Activated gamma-delta T cell (primary cell): Measurements from ENCODE around the gene PTCHD4.

Source experiments
- DNase-seq: peaks from one replicate; lab custom pipeline; 2025; lab: John Stamatoyannopoulos, UW

The PTCHD4 gene

GRCh38 chr6:48099713-48100587, 11.0 kb downstream of the PTCHD4 start:
- DNase-seq = no peak

- DNase-seq = no peak
These were observed 12.1 kb downstream of the PTCHD4 start for GRCh38 chr6:48098923-48099322.

GRCh38 chr6:48092550-48093217, 18.3 kb downstream of the PTCHD4 start:
- DNase-seq = no peak

GRCh38 chr6:48090546-48090945, 20.5 kb downstream of the PTCHD4 start:
- DNase-seq = no peak

- no peak for DNase-seq
These were observed 23.5 kb downstream of the PTCHD4 start for GRCh38 chr6:48087448-48087847.

- no peak for DNase-seq
These were observed 24.8 kb downstream of the PTCHD4 start for GRCh38 chr6:48086187-48086586.

- no peak for DNase-seq
These were observed 25.8 kb downstream of the PTCHD4 start for GRCh38 chr6:48085131-48085741.

GRCh38 chr6:48084201-48084600, 26.8 kb downstream of the PTCHD4 start:
- DNase-seq = no peak

- no peak for DNase-seq
These were observed 30.6 kb downstream of the PTCHD4 start for GRCh38 chr6:48080227-48081009.

- DNase-seq = no peak
These were observed 32.9 kb downstream of the PTCHD4 start for GRCh38 chr6:48078120-48078519.

GRCh38 chr6:48075181-48075580, 35.8 kb downstream of the PTCHD4 start:
- DNase-seq = no peak

GRCh38 chr6:48073976-48074767, 36.8 kb downstream of the PTCHD4 start:
- DNase-seq = no peak

GRCh38 chr6:48071833-48072232, 39.2 kb downstream of the PTCHD4 start:
- DNase-seq = no peak

GRCh38 chr6:48069280-48069679, 41.7 kb downstream of the PTCHD4 start:
- DNase-seq = no peak

GRCh38 chr6:48068278-48069251, 42.4 kb downstream of the PTCHD4 start:
- DNase-seq = no peak

GRCh38 chr6:48067886-48068277, 43.1 kb downstream of the PTCHD4 start:
- no peak for DNase-seq

- no peak for DNase-seq
These were observed 43.8 kb downstream of the PTCHD4 start for GRCh38 chr6:48067148-48067712.

- no peak for DNase-seq
These were observed 49.6 kb downstream of the PTCHD4 start for GRCh38 chr6:48061265-48061990.
